ENCODE results near the gene ANGPTL7.

The ANGPTL7 gene

GRCh38 chr1:11143401-11143800 lies 45.8 kb upstream of the ANGPTL7 start:
- ChIA-PET POLR2A (no interaction called here), CTCF (interaction anchor here (0.8 to 1.1 kb wide), 2 partner anchors 98 to 106 kb away, joined by 3 to 8 read pairs; no protein-coding TSS in a partner anchor)
- peaks cover 15 to 89% of the 10 kb centered on the region in 2 experiments; a peak in 2 of 3 replicates for H3K36me3 ChIP-seq (ENCODE audit: control insufficient read depth in 2 of 2, insufficient read depth in 1 of 2, low read length in 2 of 2)

GRCh38 chr1:11143907-11144306 lies 45.2 kb upstream of the ANGPTL7 start:
- Histone ChIP-seq H3K9me3 (ENCODE audit: control insufficient read depth, insufficient read depth, low read depth, low read length) (no peaks in the 10 kb centered on the region), H3K27ac (ENCODE audit: extremely low read depth, low read depth, low read length) (no peak overlapping the region), H3K36me3 (ENCODE audit: control insufficient read depth in 2 of 2, insufficient read depth in 1 of 2, low read length in 2 of 2) (peaks cover 19 to 88% of the 10 kb centered on the region in 2 experiments; a peak in 2 of 3 replicates), H3K4me3 (ENCODE audit: low read depth, low read length) (no peak overlapping the region), H3K4me1 (ENCODE audit: control insufficient read depth, insufficient read depth, low read length) (no peaks in the 10 kb centered on the region)
- TF ChIP-seq GFI1B (tag by site-specific recombination; IDR thresholded peaks at IDR 0.05) (no peak), ZNF391 (tag by site-specific recombination; IDR thresholded peaks at IDR 0.05; ENCODE audit: borderline replicate concordance, low read depth) (no peak), ZBTB49 (tag by site-specific recombination; IDR thresholded peaks at IDR 0.05; ENCODE audit: low read depth) (no peak), IKZF3 (tag by site-specific recombination; IDR thresholded peaks at IDR 0.05) (no peak), TCF7L2 (IDR thresholded peaks at IDR 0.05; ENCODE audit: borderline replicate concordance, low read depth, low read length) (no peak), BCL6B (tag by site-specific recombination; IDR thresholded peaks at IDR 0.05) (no peak), ZNF548 (tag by site-specific recombination; IDR thresholded peaks at IDR 0.05) (no peak), SP3 (tag by site-specific recombination; IDR thresholded peaks at IDR 0.05) (no peak), YY1 (tag by site-specific recombination; IDR thresholded peaks at IDR 0.05) (no peak), ZNF175 (tag by site-specific recombination; IDR thresholded peaks at IDR 0.05) (no peak), ZNF311 (tag by site-specific recombination; IDR thresholded peaks at IDR 0.05; ENCODE audit: borderline replicate concordance) (no peak), ZBTB11 (tag by site-specific recombination; conservative IDR thresholded peaks at IDR 0.05; ENCODE audit: low read depth) (no peak), AEBP2 (tag by site-specific recombination; IDR thresholded peaks at IDR 0.05; ENCODE audit: borderline replicate concordance) (no peak), RBAK (tag by site-specific recombination; IDR thresholded peaks at IDR 0.05) (no peak)
- CTCF ChIA-PET, result interaction anchor here (0.8 to 1.1 kb wide), 2 partner anchors 98 to 106 kb away, joined by 3 to 8 read pairs; no protein-coding TSS in a partner anchor
- POLR2A ChIA-PET, result no interaction called here

More at GRCh38 chr1:11143401-11143800, 45.8 kb upstream of the ANGPTL7 start:
- Histone ChIP-seq H3K4me3 (ENCODE audit: low read depth, low read length) (no peak overlapping the region), H3K27ac (ENCODE audit: extremely low read depth, low read depth, low read length) (no peak overlapping the region), H3K9me3 (ENCODE audit: control insufficient read depth, insufficient read depth, low read depth, low read length) (no peaks in the 10 kb centered on the region), H3K4me1 (ENCODE audit: control insufficient read depth, insufficient read depth, low read length) (no peaks in the 10 kb centered on the region)
- TF ChIP-seq ZNF155 (tag by site-specific recombination; IDR thresholded peaks at IDR 0.05), result no peak
- TF ChIP-seq KLF1 (tag by site-specific recombination; IDR thresholded peaks at IDR 0.05), result no peak
- TF ChIP-seq ZNF391 (tag by site-specific recombination; IDR thresholded peaks at IDR 0.05; ENCODE audit: borderline replicate concordance, low read depth), result no peak
- no peak for TF ChIP-seq ZBTB48 (tag by site-specific recombination; IDR thresholded peaks at IDR 0.05)
- TF ChIP-seq ZNF501 (tag by site-specific recombination; IDR thresholded peaks at IDR 0.05), result no peak
- no peak for TF ChIP-seq ZNF549 (tag by site-specific recombination; IDR thresholded peaks at IDR 0.05)
- TF ChIP-seq ZNF302 (tag by site-specific recombination; IDR thresholded peaks at IDR 0.05; ENCODE audit: low read depth), result no peak
- TF ChIP-seq ZFP69B (tag by site-specific recombination; IDR thresholded peaks at IDR 0.05), result no peak
- no peak for TF ChIP-seq ZNF555 (tag by site-specific recombination; conservative IDR thresholded peaks at IDR 0.05)
- TF ChIP-seq ZNF610 (tag by site-specific recombination; IDR thresholded peaks at IDR 0.05; ENCODE audit: borderline replicate concordance), result no peak
- TF ChIP-seq ZNF792 (tag by site-specific recombination; IDR thresholded peaks at IDR 0.05), result no peak
- TF ChIP-seq ZBTB20 (tag by site-specific recombination; IDR thresholded peaks at IDR 0.05), result no peak
- TF ChIP-seq ZBTB21 (tag by site-specific recombination; IDR thresholded peaks at IDR 0.05), result no peak
- TF ChIP-seq ZNF654 (tag by site-specific recombination; IDR thresholded peaks at IDR 0.05; ENCODE audit: low read depth), result no peak
- TF ChIP-seq HOXA7 (CRISPR knock-in tag; IDR thresholded peaks at IDR 0.05; ENCODE audit: borderline replicate concordance), result no peak
- no peak for TF ChIP-seq ZNF544 (tag by site-specific recombination; IDR thresholded peaks at IDR 0.05)
- TF ChIP-seq ZNF513 (tag by site-specific recombination; IDR thresholded peaks at IDR 0.05), result no peak

Measured in HEK293 (cell line).